ENCODE data around the gene SLC9A3.
"Not testable (repeated sequence)": the region's sequence is repeated elsewhere in the genome, so short reads cannot be mapped to it uniquely, and the experiment has no call there.

The SLC9A3 gene

DNA sequence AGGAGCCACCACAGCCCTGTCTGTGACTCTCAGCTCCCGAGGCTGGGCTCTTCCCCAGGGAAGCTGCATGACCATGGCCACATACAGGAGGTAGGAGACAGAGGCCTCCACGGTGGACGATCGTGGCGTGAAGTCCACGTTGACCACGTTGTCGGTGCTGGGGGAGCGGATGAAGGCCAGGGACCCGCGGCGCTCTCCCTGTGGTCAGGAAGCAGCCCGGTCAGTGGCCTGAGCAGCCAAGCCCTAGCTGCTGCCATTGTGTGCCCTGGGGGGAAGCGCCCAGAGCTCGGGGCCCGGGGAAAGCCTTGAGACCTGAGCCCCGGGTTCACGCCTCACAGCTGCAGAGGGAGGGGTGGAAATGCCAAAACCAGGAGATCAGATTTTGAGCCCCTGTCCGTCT lies 47.0 kb downstream of the SLC9A3 start:
- POLR2A ChIA-PET, result no interaction called here

GRCh38 chr5:476814-477175 lies 47.5 kb downstream of the SLC9A3 start:
- CTCF ChIA-PET, result no interaction called here
- DNase-seq (ENCODE audit: extremely low spot score), result no peak
- TF ChIP-seq ARNT (IDR thresholded peaks at IDR 0.05), result no peak
- no peak for TF ChIP-seq HDGF (IDR thresholded peaks at IDR 0.05; ENCODE audit: borderline replicate concordance)
- no peak for TF ChIP-seq FOXM1 (IDR thresholded peaks at IDR 0.05; ENCODE audit: borderline replicate concordance)
- no peak for TF ChIP-seq L3MBTL2 (conservative IDR thresholded peaks at IDR 0.05)
- no peak for TF ChIP-seq FOXA1 (IDR thresholded peaks at IDR 0.05)
- no peak for TF ChIP-seq ELF4 (IDR thresholded peaks at IDR 0.05)
- POLR2A ChIA-PET, result no interaction called here

More for the DNA sequence above, 47.0 kb downstream of the SLC9A3 start:
- DNase-seq (ENCODE audit: extremely low spot score), result no peak
- CTCF ChIA-PET, result no interaction called here
- TF ChIP-seq ZNF384 (IDR thresholded peaks at IDR 0.05) (no peak), FOXK2 (IDR thresholded peaks at IDR 0.05) (no peak), CTBP1 (IDR thresholded peaks at IDR 0.05; ENCODE audit: borderline replicate concordance) (no peak), BHLHE40 (IDR thresholded peaks at IDR 0.05; ENCODE audit: borderline replicate concordance) (no peak), SUZ12 (IDR thresholded peaks at IDR 0.05) (no peak), LEF1 (IDR thresholded peaks at IDR 0.05; ENCODE audit: borderline replicate concordance) (no peak), HDGF (IDR thresholded peaks at IDR 0.05; ENCODE audit: borderline replicate concordance) (no peak), FOXM1 (IDR thresholded peaks at IDR 0.05; ENCODE audit: borderline replicate concordance) (no peak), NFRKB (IDR thresholded peaks at IDR 0.05) (no peak), FOXA1 (IDR thresholded peaks at IDR 0.05) (no peak), ARNT (IDR thresholded peaks at IDR 0.05) (no peak), SP1 (IDR thresholded peaks at IDR 0.05) (no peak), TARDBP (IDR thresholded peaks at IDR 0.05) (no peak)
- TF ChIP-seq, protein P1, sequence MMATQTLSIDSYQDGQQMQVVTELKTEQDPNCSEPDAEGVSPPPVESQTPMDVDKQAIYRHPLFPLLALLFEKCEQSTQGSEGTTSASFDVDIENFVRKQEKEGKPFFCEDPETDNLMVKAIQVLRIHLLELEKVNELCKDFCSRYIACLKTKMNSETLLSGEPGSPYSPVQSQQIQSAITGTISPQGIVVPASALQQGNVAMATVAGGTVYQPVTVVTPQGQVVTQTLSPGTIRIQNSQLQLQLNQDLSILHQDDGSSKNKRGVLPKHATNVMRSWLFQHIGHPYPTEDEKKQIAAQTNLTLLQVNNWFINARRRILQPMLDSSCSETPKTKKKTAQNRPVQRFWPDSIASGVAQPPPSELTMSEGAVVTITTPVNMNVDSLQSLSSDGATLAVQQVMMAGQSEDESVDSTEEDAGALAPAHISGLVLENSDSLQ (IDR thresholded peaks at IDR 0.05), result no peak

GRCh38 chr5:476102-476813 lies 48.0 kb downstream of the SLC9A3 start:
- POLR2A ChIA-PET, result no interaction called here

DNA sequence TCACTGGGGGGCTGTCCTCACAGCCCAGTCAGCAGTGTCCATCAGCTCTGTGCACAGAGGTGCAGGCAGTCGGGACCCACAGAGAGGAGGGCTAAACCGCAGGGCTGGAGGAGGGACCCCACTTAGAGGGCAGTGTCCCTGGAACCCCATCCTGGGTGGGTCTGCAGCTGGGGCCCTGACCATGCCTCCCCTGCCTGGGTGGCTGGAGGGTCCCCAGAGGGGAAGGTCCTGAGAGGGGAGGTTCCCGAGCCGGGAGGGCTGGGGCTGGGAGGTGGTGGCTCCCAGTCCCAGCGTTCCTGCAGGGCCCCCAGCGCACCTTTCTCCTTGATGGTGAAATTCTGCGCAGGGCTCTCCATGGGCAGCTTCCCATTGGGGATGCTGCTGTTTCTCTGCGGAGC lies 48.5 kb downstream of the SLC9A3 start:
- no peak for TF ChIP-seq ZNF384 (IDR thresholded peaks at IDR 0.05)
- no peak for TF ChIP-seq FOXA1 (IDR thresholded peaks at IDR 0.05)
- no peak for TF ChIP-seq CTBP1 (IDR thresholded peaks at IDR 0.05; ENCODE audit: borderline replicate concordance)
- no peak for TF ChIP-seq SUZ12 (IDR thresholded peaks at IDR 0.05)
- TF ChIP-seq ELF4 (IDR thresholded peaks at IDR 0.05), result no peak
- TF ChIP-seq NFRKB (IDR thresholded peaks at IDR 0.05), result no peak
- no peak for TF ChIP-seq HDGF (IDR thresholded peaks at IDR 0.05; ENCODE audit: borderline replicate concordance)
- no peak for TF ChIP-seq LEF1 (IDR thresholded peaks at IDR 0.05; ENCODE audit: borderline replicate concordance)
- ChIA-PET CTCF (no interaction called here), POLR2A (no interaction called here)
- no peak for DNase-seq (ENCODE audit: extremely low spot score)

More at GRCh38 chr5:476102-476813, 48.0 kb downstream of the SLC9A3 start:
- DNase-seq (ENCODE audit: extremely low spot score), result no peak
- TF ChIP-seq BHLHE40 (IDR thresholded peaks at IDR 0.05; ENCODE audit: borderline replicate concordance), result no peak
- no peak for TF ChIP-seq LEF1 (IDR thresholded peaks at IDR 0.05; ENCODE audit: borderline replicate concordance)
- TF ChIP-seq NFRKB (IDR thresholded peaks at IDR 0.05), result no peak
- no peak for TF ChIP-seq CTBP1 (IDR thresholded peaks at IDR 0.05; ENCODE audit: borderline replicate concordance)
- TF ChIP-seq, protein P1 (IDR thresholded peaks at IDR 0.05), result no peak
- no peak for TF ChIP-seq L3MBTL2 (conservative IDR thresholded peaks at IDR 0.05)
- TF ChIP-seq ARNT (IDR thresholded peaks at IDR 0.05), result no peak
- TF ChIP-seq HDGF (IDR thresholded peaks at IDR 0.05; ENCODE audit: borderline replicate concordance), result no peak
- TF ChIP-seq SUZ12 (IDR thresholded peaks at IDR 0.05), result no peak
- no peak for TF ChIP-seq FOXK2 (IDR thresholded peaks at IDR 0.05)
- no peak for TF ChIP-seq SP1 (IDR thresholded peaks at IDR 0.05)
- TF ChIP-seq FOXA1 (IDR thresholded peaks at IDR 0.05), result no peak
- no peak for TF ChIP-seq ZNF384 (IDR thresholded peaks at IDR 0.05)
- no peak for TF ChIP-seq TARDBP (IDR thresholded peaks at IDR 0.05)
- TF ChIP-seq ELF4 (IDR thresholded peaks at IDR 0.05), result no peak
- no peak for TF ChIP-seq FOXM1 (IDR thresholded peaks at IDR 0.05; ENCODE audit: borderline replicate concordance)
- CTCF ChIA-PET, result no interaction called here

DNA sequence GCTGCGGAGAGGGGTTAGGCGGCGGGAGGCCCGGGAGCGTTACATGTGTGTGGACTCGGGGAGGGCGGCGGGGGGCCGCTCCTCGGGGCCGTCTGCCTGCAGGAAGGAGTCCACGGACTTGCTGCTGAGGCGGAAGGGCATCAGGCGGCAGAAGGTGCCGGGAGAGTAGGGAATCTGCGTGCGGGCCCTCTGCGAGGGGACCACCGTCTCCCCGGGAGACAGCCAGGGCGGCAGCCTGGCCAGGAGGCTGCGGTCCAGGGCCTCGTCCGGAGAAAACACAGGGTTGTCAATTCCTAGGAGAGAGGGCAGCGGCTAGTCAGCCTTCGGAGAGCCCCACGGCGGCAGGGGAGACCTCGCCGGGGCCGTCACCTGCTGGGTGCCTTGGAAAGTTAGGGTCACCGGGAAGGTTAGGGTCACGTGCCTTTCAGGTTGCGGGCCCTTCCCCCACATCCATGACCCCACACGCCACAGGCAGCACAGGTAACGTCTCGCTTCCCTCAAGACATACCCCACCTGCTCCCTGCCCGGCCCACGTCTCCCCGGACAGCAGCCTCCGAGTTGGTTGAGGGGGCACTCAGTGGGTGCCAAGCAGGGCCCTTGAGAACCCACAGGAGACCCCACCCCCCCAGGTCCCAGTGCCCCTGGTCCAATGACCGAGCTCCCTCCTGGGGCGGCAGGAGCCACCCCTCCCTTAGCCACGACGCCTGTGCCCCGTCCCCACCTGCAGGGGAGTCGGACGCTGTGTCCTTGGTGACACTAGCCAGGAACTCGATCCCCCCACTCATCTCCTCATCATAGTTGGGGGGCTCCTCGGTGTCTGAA lies 49.2 kb downstream of the SLC9A3 start:
- POLR2A ChIA-PET, result interaction anchor here (0.8 to 3.8 kb wide), 2 partner anchors 37 to 139 kb away, joined by 3 to 17 read pairs; no protein-coding TSS in a partner anchor
- DNase-seq (ENCODE audit: extremely low spot score), result no peak
- TF ChIP-seq FOXK2 (IDR thresholded peaks at IDR 0.05) (no peak), FOXM1 (IDR thresholded peaks at IDR 0.05; ENCODE audit: borderline replicate concordance) (no peak), L3MBTL2 (conservative IDR thresholded peaks at IDR 0.05) (no peak), ZNF384 (IDR thresholded peaks at IDR 0.05) (no peak), NFRKB (IDR thresholded peaks at IDR 0.05) (no peak), LEF1 (IDR thresholded peaks at IDR 0.05; ENCODE audit: borderline replicate concordance) (no peak), ELF4 (IDR thresholded peaks at IDR 0.05) (no peak), BHLHE40 (IDR thresholded peaks at IDR 0.05; ENCODE audit: borderline replicate concordance) (no peak), ARNT (IDR thresholded peaks at IDR 0.05) (no peak), FOXA1 (IDR thresholded peaks at IDR 0.05) (no peak)
- CTCF ChIA-PET, result no interaction called here

- ChIA-PET POLR2A (interaction anchor here (0.5 to 3.8 kb wide), 10 partner anchors 10 to 183 kb away, joined by 3 to 17 read pairs (median 4); no protein-coding TSS in a partner anchor), CTCF (interaction anchor here (0.6 kb wide), 1 partner anchor 157 kb away, joined by 3 read pairs; no protein-coding TSS in a partner anchor)
- not testable (repeated sequence) for DNase-seq (ENCODE audit: extremely low spot score)
These were observed 49.9 kb downstream of the SLC9A3 start for GRCh38 chr5:474232-474839.
